H1 (cell line): Measurements from ENCODE around the gene DLK2. TPM values are rescaled to one million over a fixed set of nuclear protein-coding genes. Genes with fewer than 3 reads are reported as not detected.

Experiments used
- CTCF ChIA-PET: fragments of 300-600 bp; sonication (Branson Sonifier 250); formaldehyde crosslinking; loops from one replicate; lab custom pipeline; 2021; ENCODE audit not compliant: partially characterized antibody; lab: Charles Lee
- POLR2A ChIA-PET: fragments of 300-600 bp; sonication (Branson Sonifier 250); formaldehyde crosslinking; loops from one replicate; lab custom pipeline; 2021; ENCODE audit warnings: inconsistent platforms; ENCODE audit not compliant: partially characterized antibody; lab: Charles Lee
- DNase-seq, 2 experiments: peaks; one replicate each; pipeline versions ENCODE4 v3.0.0 to v3.0.0-alpha.2; 2010 to 2022; ENCODE audit warnings: low spot score in 2 of 2, low read depth in 1 of 2, mixed read lengths in 1 of 2
- FAIRE-seq: peaks from 2 replicates; lab custom pipeline; 2011; peaks lifted over from hg19 to GRCh38; lab: Jason Lieb, UNC
- H2AFZ ChIP-seq: 2 replicates; pipeline ENCODE4 v1.8.1; 2012; ENCODE audit warnings: low read length, inconsistent platforms
- H2AK5ac ChIP-seq: 2 replicates; pipeline ENCODE4 v1.6.1; 2013; ENCODE audit warnings: low read depth, low read length
- H2BK120ac ChIP-seq: replicated peaks from 2 replicates; pipeline ENCODE3; 2013; ENCODE audit warnings: low read depth, low read length, inconsistent platforms
- H2BK12ac ChIP-seq: 2 replicates; pipeline ENCODE4 v1.6.1; 2013; ENCODE audit warnings: low read depth, low read length
- H2BK15ac ChIP-seq: 2 replicates; pipeline ENCODE4 v1.6.1; 2013; ENCODE audit warnings: low read length
- H2BK20ac ChIP-seq: 2 replicates; pipeline ENCODE4 v1.6.1; 2013; ENCODE audit warnings: low read length
- H2BK5ac ChIP-seq: 2 replicates; pipeline ENCODE4 v1.6.1; 2013; ENCODE audit warnings: low read depth, low read length
- H3K14ac ChIP-seq: 2 replicates; pipeline ENCODE4 v1.6.1; 2013; ENCODE audit warnings: inconsistent platforms; ENCODE audit not compliant: insufficient read length
- H3K18ac ChIP-seq: 2 replicates; pipeline ENCODE4 v1.6.1; 2013; ENCODE audit warnings: low read length; ENCODE audit errors: extremely low read depth
- H3K23ac ChIP-seq: 2 replicates; pipeline ENCODE4 v1.6.1; 2013; ENCODE audit warnings: inconsistent platforms; ENCODE audit not compliant: insufficient read length
- H3K23me2 ChIP-seq: 2 replicates; pipeline ENCODE4 v1.6.1; 2013; ENCODE audit warnings: low read depth, low read length
- H3K27ac ChIP-seq: 2 replicates; pipeline ENCODE4 v1.6.1; 2011; ENCODE audit warnings: low read depth, low read length, inconsistent platforms
- H3K27me3 ChIP-seq, 4 experiments: replicated peaks in 1 of 4; 1 replicate in 1 of 4; 2 replicates in 3 of 4; pipeline versions ENCODE4 v1.6.1 to v1.8.1; 2011 to 2013; ENCODE audit warnings: low read length in 3 of 4, mild to moderate bottlenecking in 3 of 4, inconsistent platforms in 2 of 4, mixed read lengths in 2 of 4, moderate library complexity in 1 of 4; ENCODE audit not compliant: control insufficient read depth in 3 of 4, insufficient read depth in 3 of 4; ENCODE audit errors: extremely low read depth in 1 of 4
- H3K36me3 ChIP-seq, 4 experiments: 2 replicates each; pipeline versions ENCODE4 v1.6.1 to v1.8.1; 2011 to 2013; ENCODE audit warnings: mild to moderate bottlenecking in 4 of 4, low read length in 3 of 4, moderate library complexity in 2 of 4, control low read depth in 1 of 4, inconsistent platforms in 1 of 4; ENCODE audit not compliant: insufficient read depth in 4 of 4, control insufficient read depth in 2 of 4
- H3K4ac ChIP-seq: replicated peaks from 2 replicates; pipeline ENCODE3; 2013; ENCODE audit warnings: low read length, low read depth, mixed read lengths, inconsistent platforms; ENCODE audit not compliant: insufficient read length
- H3K4me1 ChIP-seq, 4 experiments: replicated peaks in 1 of 4; 1 replicate in 1 of 4; 2 replicates in 3 of 4; pipeline versions ENCODE4 v1.6.1 to v1.8.1; 2011 to 2013; ENCODE audit warnings: low read length in 3 of 4, inconsistent platforms in 2 of 4, mixed read lengths in 1 of 4; ENCODE audit not compliant: insufficient read depth in 4 of 4, control insufficient read depth in 3 of 4
- H3K4me2 ChIP-seq, 2 experiments: 2 replicates each; pipeline versions ENCODE4 v1.6.1 to v1.8.1; 2011 to 2013; ENCODE audit warnings: low read depth in 2 of 2, low read length in 2 of 2, control low read depth in 1 of 2, inconsistent platforms in 1 of 2, mild to moderate bottlenecking in 1 of 2; ENCODE audit not compliant: insufficient read depth in 1 of 2
- H3K4me3 ChIP-seq, 4 experiments: fragments of 200-600, 300-600 bp in 1 of 4; sonication (generic), shearing (Covaris generic), sonication (Bioruptor Twin) in 1 of 4; 2 replicates each; pipeline versions ENCODE4 v1.5.1 to v1.8.1; 2011 to 2016; ENCODE audit warnings: low read length in 4 of 4, low read depth in 3 of 4, control low read depth in 2 of 4, inconsistent platforms in 2 of 4, mild to moderate bottlenecking in 2 of 4, mixed read lengths in 1 of 4, moderate library complexity in 1 of 4; ENCODE audit not compliant: insufficient read depth in 2 of 4; ENCODE audit errors: extremely low read depth in 1 of 4
- H3K56ac ChIP-seq: replicated peaks from 2 replicates; pipeline ENCODE3; 2013; ENCODE audit warnings: low read depth, mild to moderate bottlenecking, mixed read lengths, low read length, inconsistent platforms; ENCODE audit not compliant: insufficient read length
- H3K79me1 ChIP-seq: 2 replicates; pipeline ENCODE4 v1.6.1; 2013; ENCODE audit warnings: low read depth, low read length, control low read depth
- H3K79me2 ChIP-seq, 2 experiments: 2 replicates each; pipeline versions ENCODE4 v1.6.1 to v1.8.1; 2012 to 2013; ENCODE audit warnings: low read length in 2 of 2, mild to moderate bottlenecking in 2 of 2, inconsistent platforms in 1 of 2; ENCODE audit not compliant: insufficient read depth in 2 of 2, control insufficient read depth in 1 of 2
- H3K9ac ChIP-seq, 4 experiments: replicated peaks in 1 of 4; 1 replicate in 1 of 4; 2 replicates in 3 of 4; pipeline versions ENCODE4 v1.6.1 to v1.8.1; 2011 to 2013; ENCODE audit warnings: low read depth in 3 of 4, low read length in 3 of 4, control low read depth in 2 of 4, mild to moderate bottlenecking in 2 of 4, moderate library complexity in 2 of 4, inconsistent platforms in 1 of 4; ENCODE audit errors: extremely low read depth in 1 of 4
- H3K9me3 ChIP-seq, 2 experiments: 2 replicates each; pipeline versions ENCODE4 v1.6.1 to v1.8.1; 2012 to 2013; ENCODE audit warnings: mild to moderate bottlenecking in 2 of 2, moderate library complexity in 2 of 2, control low read depth in 1 of 2, inconsistent platforms in 1 of 2, low read depth in 1 of 2, low read length in 1 of 2, mixed read lengths in 1 of 2; ENCODE audit not compliant: insufficient read depth in 2 of 2
- H4K20me1 ChIP-seq, 2 experiments: replicated peaks in 1 of 2; 2 replicates each; pipeline versions ENCODE3 to v1.8.1; 2011 to 2013; ENCODE audit warnings: inconsistent platforms in 2 of 2, low read length in 2 of 2, mild to moderate bottlenecking in 1 of 2; ENCODE audit not compliant: insufficient read depth in 2 of 2, control insufficient read depth in 1 of 2
- H4K5ac ChIP-seq: 2 replicates; pipeline ENCODE4 v1.6.1; 2013; ENCODE audit warnings: low read length, low read depth, mixed read lengths, inconsistent platforms; ENCODE audit not compliant: insufficient read length
- H4K8ac ChIP-seq: 2 replicates; pipeline ENCODE4 v1.8.0; 2013; ENCODE audit warnings: mild to moderate bottlenecking, moderate library complexity, low read length, inconsistent platforms; ENCODE audit not compliant: insufficient read depth; ENCODE audit errors: extremely low read depth
- H4K91ac ChIP-seq: replicated peaks from 2 replicates; pipeline ENCODE3; 2013; ENCODE audit warnings: low read length, mixed read lengths, inconsistent platforms; ENCODE audit not compliant: insufficient read length
- SP1 ChIP-seq: IDR thresholded peaks from 2 replicates; pipeline ENCODE4 v1.6.1; 2011; ENCODE audit warnings: low read depth, low read length
- WGBS, 2 experiments: shearing (Covaris generic) in 1 of 2; methylation state at CpG; one replicate each; pipeline versions ENCODE4 v1.1.6 to v1.1.7; 2013 to 2015; ENCODE audit warnings: low lambda C conversion rate in 2 of 2, mixed read lengths in 2 of 2, inconsistent platforms in 1 of 2, low coverage in 1 of 2, missing lambda C conversion rate in 1 of 2; ENCODE audit not compliant: insufficient replicate concordance in 2 of 2, insufficient coverage in 1 of 2, insufficient read length in 1 of 2; ENCODE audit errors: extremely low coverage in 1 of 2, missing lambda C conversion rate in 1 of 2; 5-methylcytosine and 5-hydroxymethylcytosine counted together
- polyA plus RNA-seq, 7 experiments: library from polyadenylated mRNA; depleted of rRNA in 3 of 7; stranded (reverse) in 5 of 7; unstranded in 2 of 7; fragments of >200 nt in 5 of 7; fragments of 200-250 nt in 2 of 7; gene quantifications; 1 replicate in 5 of 7; 2 replicates in 1 of 7; 4 replicates in 1 of 7; pipeline versions ENCODE4 v1.2.1 to v1.2.3, GENCODE V29; 2011 to 2013; ENCODE audit warnings: missing spikeins in 2 of 7, mixed read lengths in 2 of 7
- total RNA-seq: library from RNA; stranded (reverse); fragmentation: NEBNext Ultra II Directional; extraction: Animal tissue kit (Norgen Biotek cat#: 25700); gene quantifications from 2 replicates; pipeline ENCODE4 v1.2.1, GENCODE V29; 2021

DLK2 gene
- total and polyA plus RNA-seq, 2 of the 8 experiments (the other 6 are each of a cell fraction or from before 2014, with no cell fraction given), result 0.37 to 0.80 TPM

DNA sequence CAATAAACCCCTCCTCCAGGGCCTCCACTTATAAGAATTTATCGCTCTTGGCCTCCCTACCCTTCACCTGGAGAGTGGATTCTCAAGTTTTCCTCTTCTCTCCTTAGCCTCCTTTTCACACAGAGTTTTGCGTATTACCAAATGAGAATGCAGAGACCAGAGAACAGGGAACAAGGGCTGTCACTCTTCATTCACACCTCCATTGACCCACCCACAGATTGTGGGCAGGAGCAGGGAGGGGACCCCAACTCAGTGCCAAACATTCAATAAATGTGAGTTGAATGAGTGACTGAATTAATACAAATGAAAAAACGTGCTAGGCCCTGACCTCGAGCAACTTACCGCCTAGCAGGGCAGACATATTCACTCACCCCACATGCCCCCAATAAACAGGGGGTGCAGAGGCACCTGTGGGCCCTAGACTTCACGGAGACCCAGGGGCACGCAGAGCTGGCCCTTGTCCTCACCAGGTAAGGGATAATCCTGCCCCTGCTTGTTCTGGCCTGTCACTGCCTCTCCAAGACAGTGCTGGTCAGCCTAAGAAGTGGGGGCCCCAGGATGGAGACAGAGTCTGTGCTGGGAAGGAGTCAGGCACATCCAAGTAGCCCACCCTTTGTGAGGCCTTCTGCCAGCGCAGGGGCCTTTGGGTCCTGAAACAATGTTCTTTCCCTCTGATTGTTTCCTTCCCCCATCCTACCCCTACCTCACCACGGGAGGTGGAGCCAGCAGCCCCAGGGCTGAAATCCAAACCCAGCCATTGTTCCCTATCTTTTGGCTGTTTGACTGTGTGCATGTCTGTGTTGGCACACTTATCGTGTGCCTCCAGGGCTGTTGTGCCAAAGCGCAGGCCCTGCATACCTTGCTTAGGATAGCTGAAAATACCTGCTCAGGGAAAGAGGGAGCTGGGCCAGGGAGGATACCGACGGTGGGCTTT, 13.7 kb upstream of the DLK2 start:
- H2BK5ac ChIP-seq, result no peak overlapping the region
- H2BK15ac ChIP-seq, result peak overlapping the region; percentile 81; the same call in 1 of the 2 replicates
- peak overlapping the region; percentile 15; the same call in 1 of the 2 replicates for H2BK20ac ChIP-seq
- H3K4me3 ChIP-seq, result no peak overlapping the region
- H3K9me3 ChIP-seq, result no peaks in the 10 kb centered on the region
- H4K20me1 ChIP-seq, result no peaks in the 10 kb centered on the region
- CTCF ChIA-PET, result interaction anchor here (0.6 to 32.9 kb wide), 8 partner anchors 10 to 178 kb away, joined by 3 to 536 read pairs (median 4); partner anchors contain the start of genes DLK2 and LRRC73
- no peak overlapping the region for H3K14ac ChIP-seq
- H2BK120ac ChIP-seq, result no peak overlapping the region
- H4K91ac ChIP-seq, result no peak overlapping the region
- no peak overlapping the region for H3K27ac ChIP-seq
- H3K23me2 ChIP-seq, result no peaks in the 10 kb centered on the region
- H2AFZ ChIP-seq, result peak overlapping the region; percentile 97
- H3K4me1 ChIP-seq, result peaks cover 0 to 8% (median 5%) of the 10 kb centered on the region in 4 experiments; a peak in 4 of 7 replicates
- H3K79me1 ChIP-seq, result no peaks in the 10 kb centered on the region
- no peaks in the 10 kb centered on the region for H3K36me3 ChIP-seq
- no peak overlapping the region for H4K5ac ChIP-seq
- H3K56ac ChIP-seq, result no peak overlapping the region
- no peak for FAIRE-seq
- H3K23ac ChIP-seq, result no peak overlapping the region
- H2BK12ac ChIP-seq, result no peak overlapping the region
- DNase-seq, result no peak
- H3K9ac ChIP-seq, result no peak overlapping the region; a peak in 1 of 7 replicates
- no peak overlapping the region for H2AK5ac ChIP-seq
- peak overlapping the region; percentile 49 for H3K4ac ChIP-seq
- no peaks in the 10 kb centered on the region for H3K79me2 ChIP-seq
- H4K8ac ChIP-seq, result peak overlapping the region; percentile 78
- POLR2A ChIA-PET, result interaction anchor here (0.7 to 1.5 kb wide), 5 partner anchors 8 to 27 kb away, joined by 3 to 5 read pairs (median 3); partner anchors contain the start of gene TJAP1
- peak overlapping the region in 1 of 2 experiments; percentile 5; a peak in 1 of 4 replicates for H3K4me2 ChIP-seq
- 84% methylated on average over 13 of the region's 13 CpGs; no CpG with 5 or more reads in 1 of the 2 experiments for WGBS, 2 experiments
- H3K27me3 ChIP-seq, result no peaks in the 10 kb centered on the region
- peak overlapping the region; percentile 24 for H3K18ac ChIP-seq
- no peak for TF ChIP-seq SP1
